NCI-H1930 (cell line): Measurements from ENCODE around the gene NKX2-4.
"Not testable (repeated sequence)": the region's sequence is repeated elsewhere in the genome, so short reads cannot be mapped to it uniquely, and the experiment has no call there.

Experiments
- DNase-seq, 2 experiments: peaks; one replicate each; lab custom pipeline; 2025; lab: John Stamatoyannopoulos, UW

The NKX2-4 gene

DNA sequence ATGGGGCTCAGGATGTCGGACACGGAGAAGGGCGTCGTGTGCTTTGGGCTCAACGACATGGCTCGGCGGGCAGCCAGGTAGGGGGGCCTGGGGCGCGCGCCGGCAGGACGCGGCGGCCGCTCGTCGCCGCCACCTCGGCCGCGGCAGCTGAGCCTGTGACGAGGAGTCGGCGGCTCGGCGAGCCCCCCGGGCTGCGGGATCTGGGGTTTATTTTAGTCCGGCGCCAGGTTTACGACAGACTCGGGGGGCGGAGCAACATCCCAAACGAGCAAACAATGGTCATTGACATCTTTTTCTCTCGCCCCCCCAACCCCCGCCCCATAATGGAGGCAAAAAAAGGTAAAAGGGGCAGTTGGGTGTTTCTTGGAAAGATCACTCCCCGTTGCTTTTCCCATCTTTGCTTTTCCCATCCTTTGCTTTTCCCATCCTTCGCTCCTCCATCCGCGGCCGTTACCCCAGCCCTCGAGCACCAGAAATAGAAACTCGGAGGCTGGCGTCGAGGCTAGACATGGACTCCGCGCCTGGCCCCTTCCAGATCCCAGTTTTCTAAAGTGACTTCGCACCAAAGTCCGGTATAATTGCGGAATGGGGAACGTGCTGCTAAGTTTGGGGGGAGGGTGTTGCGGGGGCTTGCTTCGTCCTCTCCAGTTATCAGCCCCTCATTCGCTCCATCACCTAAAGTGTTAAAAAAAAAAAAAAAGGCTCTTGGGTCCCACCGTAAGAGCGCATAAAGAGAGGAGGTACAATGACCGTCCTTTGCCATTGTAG lies at the start of gene NKX2-4:
Gene NKX2-4, minus strand, starts transcription at position 186 of the 768 bp plus-strand sequence. Its CDS starts 127 bp downstream, at position 59.
- DNase-seq: peak in 1 of 2 experiments; percentile 31

DNA sequence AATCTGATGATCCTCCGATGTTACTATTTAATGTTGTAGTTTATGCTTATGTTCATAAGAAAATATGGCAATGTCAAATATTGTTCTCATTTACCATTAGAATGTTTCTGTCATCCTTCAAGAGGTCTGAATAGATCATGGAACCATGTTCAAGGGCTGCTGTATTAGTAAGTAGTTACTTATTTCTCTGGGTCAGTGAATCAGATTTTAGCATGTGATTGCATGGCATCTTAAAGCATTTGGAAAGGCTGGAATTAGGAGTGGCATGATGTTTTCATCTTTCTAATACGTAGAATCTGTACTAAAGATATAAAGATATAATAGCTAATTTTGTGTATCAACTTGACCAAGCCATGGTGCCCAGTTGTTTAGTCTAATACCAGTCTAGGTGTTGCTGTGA lies 40.5 kb upstream of the NKX2-4 start:
- no peak for DNase-seq

DNA sequence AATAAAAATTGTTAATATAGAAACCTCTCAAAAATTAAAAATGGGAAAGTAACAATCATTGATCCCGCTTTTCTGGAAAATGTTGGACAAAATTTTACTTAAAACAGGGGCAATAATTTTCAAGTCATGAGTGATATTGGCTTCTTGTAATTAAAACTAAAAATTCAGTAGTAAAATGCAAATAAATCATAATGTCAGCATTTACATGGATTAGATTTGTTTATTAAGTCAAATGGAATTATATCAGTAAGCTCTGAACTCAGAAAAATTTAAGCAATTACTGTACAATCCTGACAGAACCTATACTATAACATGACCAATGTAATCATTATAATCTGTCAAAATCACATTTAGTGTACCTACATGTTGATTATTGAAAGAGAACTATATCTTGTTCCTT lies 39.9 kb upstream of the NKX2-4 start:
- DNase-seq: no peak

GRCh38 chr20:21436205-21436604 lies 38.9 kb upstream of the NKX2-4 start:
- DNase-seq: no peak

GRCh38 chr20:21435576-21435975 lies 38.2 kb upstream of the NKX2-4 start:
- DNase-seq: no peak

- no peak for DNase-seq
Observed at GRCh38 chr20:21433329-21433890, 36.1 kb upstream of the NKX2-4 start.

GRCh38 chr20:21432911-21433310 lies 35.6 kb upstream of the NKX2-4 start:
- DNase-seq: no peak

DNA sequence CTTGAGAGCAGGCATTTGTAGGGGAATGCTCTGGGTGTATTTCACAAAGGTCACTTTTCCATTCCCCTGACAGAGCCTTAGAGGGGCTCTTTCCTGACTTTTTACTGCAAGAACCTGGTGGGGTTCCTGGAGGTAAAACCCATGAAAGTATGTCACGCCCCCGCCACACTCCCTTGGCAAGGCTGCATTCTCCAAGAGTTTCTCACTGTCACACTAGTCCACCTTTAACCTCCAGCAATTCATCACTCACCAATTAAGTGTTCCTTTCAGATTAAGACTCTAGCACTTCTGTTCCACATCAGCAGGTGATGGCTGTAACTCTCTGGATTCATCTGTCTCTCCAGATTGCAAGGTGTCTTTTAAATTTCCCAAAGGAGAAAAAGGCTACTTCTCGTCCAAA lies 32.7 kb upstream of the NKX2-4 start:
- DNase-seq: no peak

- no peak for DNase-seq
Observed at GRCh38 chr20:21424846-21425245, 27.5 kb upstream of the NKX2-4 start.

DNA sequence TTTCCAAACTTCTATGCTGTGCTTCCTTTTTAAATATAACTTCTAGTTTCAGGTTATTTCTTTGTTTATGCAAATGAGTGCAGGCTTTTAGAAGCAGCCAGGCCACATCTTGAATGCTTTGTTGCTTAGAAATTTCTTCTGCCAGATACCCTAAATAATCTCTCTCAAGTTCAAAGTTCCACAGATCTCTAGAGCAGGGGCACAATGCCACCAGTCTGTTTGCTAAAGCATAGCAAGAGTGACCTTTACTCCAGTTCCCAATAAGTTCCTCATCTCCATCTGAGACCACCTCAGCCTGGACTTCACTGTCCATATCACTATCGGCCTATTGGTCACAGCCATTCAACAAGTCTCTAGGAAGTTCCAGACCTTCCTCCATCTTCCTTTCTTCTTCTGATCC lies 26.4 kb upstream of the NKX2-4 start:
- not testable (repeated sequence) for DNase-seq

DNA sequence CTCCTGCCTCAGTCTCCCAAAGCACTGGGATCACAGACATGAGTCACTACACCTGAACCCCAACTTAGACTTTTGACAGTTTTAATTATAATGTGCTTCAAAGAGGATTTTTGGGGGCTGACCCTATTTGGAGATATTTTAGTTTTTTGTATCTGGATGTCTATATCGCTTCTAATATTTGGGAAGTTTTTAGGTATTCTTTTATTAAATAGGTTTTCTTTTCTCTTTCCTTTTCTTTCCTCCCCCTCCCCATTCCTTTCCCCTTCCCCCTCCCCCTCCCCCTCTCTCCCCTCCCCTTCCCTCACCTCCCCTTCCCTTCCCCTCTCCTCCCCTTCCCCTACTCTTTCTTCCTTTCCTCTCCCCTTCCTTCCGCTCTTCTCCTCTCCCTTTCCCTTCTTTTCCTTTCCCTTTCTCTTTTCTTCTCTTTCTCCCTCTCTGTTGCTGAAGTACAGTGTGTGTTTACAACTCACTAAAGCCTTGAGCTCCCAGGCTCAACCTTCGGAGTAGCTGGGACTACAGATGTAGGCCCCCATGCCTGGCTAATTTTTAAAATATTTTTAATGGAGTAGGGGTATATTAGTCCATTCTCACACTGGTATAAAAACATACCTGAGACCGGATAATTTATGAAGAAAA lies 24.4 kb upstream of the NKX2-4 start:
- no peak for DNase-seq

GRCh38 chr20:21419147-21419546 lies 21.8 kb upstream of the NKX2-4 start:
- DNase-seq: not testable (repeated sequence)

GRCh38 chr20:21413996-21414395 lies 16.7 kb upstream of the NKX2-4 start:
- not testable (repeated sequence) for DNase-seq

- no peak for DNase-seq
Observed at GRCh38 chr20:21411725-21412124, 14.4 kb upstream of the NKX2-4 start.

DNA sequence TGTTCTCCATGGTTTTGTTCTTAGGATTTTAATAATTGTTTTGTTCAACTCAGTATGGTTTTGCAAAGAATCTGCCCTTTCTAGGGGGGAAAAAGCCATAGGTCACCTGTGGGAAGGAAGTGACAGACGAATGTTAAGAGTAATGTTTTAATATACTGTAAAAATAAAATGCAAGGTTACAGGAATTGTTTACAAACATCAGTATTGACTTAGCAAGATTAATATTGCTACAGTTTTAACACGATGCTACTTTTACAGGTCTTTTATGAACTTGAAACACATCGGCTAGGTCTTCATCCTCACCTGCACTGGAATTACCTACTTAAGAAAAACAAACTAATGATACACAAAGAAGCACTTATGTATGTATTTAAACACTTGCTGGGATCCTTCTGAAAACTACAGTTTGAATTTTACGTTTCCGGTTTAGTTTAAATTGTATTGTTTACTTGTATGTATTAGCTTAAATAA lies 1.7 kb upstream of the NKX2-4 start:
- DNase-seq: no peak

DNA sequence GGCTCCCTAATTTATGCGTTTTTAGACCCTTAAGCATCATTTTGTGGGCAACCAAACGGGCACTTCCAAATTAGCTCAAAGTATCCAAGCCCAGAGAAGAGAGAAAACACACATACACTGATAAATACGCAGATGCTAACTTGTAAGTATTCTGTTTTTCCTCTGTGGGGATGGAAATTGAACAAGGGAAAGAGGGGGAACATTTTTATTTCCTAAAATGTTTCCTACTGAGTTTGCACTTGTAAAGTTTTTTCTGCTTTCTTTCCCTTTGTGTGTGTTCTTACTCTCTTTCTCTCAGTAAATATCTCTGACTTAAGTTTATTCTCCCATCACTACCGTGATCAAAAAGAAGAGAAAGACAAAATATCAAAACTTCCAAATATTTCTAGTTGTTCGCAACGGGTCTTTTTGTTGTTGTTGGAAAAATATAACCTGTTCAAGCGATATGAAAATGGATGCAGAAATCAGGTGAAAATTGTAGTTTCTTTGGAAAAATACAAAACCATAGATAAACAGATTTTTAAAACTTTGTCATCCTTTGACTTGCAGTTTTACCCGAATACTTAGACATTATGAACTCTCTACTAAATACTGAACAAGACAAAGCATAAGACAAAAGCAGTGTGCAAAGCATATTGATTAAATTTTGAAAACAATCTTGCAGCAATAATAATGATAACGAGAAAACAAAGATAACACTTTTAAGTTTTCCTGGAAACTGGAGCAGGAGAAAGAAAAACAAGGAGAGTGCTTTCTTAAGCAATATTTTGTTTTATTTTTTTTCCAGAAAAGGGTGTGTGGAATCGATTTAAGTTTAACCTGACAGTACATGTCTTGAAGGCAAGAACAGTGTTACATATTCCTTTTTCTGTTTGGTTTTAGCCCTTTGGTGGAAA lies 1.0 kb upstream of the NKX2-4 start:
- DNase-seq: no peak

GRCh38 chr20:21396599-21397340 lies 556 bp downstream of the NKX2-4 start:
- DNase-seq: no peak

- DNase-seq: no peak
Observed at GRCh38 chr20:21395666-21396598, 1.4 kb downstream of the NKX2-4 start.

DNA sequence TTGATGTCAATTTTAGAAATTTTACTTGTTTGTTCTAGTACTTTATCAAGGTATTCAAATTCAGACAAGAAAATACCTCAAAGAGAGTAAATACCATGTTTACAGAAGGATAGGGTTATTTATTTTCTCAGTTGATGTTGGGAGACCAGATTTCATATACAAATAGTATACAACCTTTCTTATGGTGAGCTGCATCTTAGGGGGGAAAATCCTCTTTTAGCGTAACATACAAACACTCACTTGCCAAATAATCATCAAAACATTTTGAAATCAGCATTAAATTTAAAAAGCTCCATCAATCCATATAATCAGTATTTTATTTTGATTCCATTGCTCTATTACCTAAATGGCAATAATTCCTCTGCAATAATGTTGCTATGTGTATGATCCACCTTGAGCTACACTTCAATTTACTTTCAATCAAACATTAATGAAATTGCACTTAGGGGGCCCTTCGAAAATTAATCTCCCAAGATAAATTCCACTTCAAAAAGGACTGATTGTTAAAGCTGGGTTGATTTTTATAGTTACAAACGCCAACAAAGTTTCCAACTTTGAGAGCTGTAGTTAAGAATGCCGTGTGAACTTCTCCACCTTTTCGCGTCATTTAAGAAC lies 2.2 kb downstream of the NKX2-4 start:
- DNase-seq: no peak

DNA sequence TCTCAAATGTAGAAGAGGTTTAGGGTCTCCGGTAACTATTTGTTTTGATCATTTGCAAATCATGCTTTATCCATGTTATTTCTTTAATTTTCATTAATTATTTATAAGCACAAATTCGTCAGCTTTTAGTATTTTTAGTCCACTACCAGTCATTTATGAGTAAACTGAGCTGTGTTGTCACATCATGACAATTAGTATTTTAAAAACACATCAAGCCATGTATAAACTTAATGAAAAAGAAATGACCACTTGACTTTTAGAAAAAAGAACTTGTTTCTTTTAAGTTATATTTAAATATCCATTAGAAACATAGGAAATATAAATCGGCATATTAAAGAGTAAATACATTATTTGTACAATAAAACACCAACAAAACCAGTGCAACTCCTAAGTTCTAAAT lies 2.8 kb downstream of the NKX2-4 start:
- DNase-seq: no peak
